ENCODE data around the gene ZNF597.

Gene ZNF597

GRCh38 chr16:3457434-3458252 is 14.3 kb upstream of the ZNF597 start:
- H2AFZ ChIP-seq (ENCODE audit: low read length) = peak overlapping the region; percentile 95

GRCh38 chr16:3454631-3455147 is 11.4 kb upstream of the ZNF597 start:
- Histone ChIP-seq H3K4me3 (ENCODE audit: low read length) (no peak overlapping the region), H3K79me2 (ENCODE audit: low read length) (peaks cover 19% of the 10 kb centered on the region), H3K27me3 (replicated peaks; ENCODE audit: insufficient read depth, low read length) (no peaks in the 10 kb centered on the region), H3K9ac (ENCODE audit: low read length) (no peak overlapping the region), H3F3A (ENCODE audit: insufficient read depth, low read length) (peaks cover 14% of the 10 kb centered on the region), H3K9me2 (replicated peaks; ENCODE audit: insufficient read depth, low read length) (no peaks in the 10 kb centered on the region), H4K20me1 (ENCODE audit: insufficient read depth, low read length) (no peaks in the 10 kb centered on the region), H3K4me1 (ENCODE audit: low read length) (peaks cover 8% of the 10 kb centered on the region), H3K27ac (ENCODE audit: low read length) (no peak overlapping the region), H3K4me2 (ENCODE audit: low read depth, low read length) (no peak overlapping the region), H3K9me3 (replicated peaks; ENCODE audit: insufficient read depth, low read length) (no peaks in the 10 kb centered on the region), H3K36me3 (replicated peaks; ENCODE audit: insufficient read depth, low read length) (no peaks in the 10 kb centered on the region), H2AFZ (ENCODE audit: low read length) (no peak overlapping the region)
- TF ChIP-seq EZH2 (optimal IDR thresholded peaks at IDR 0.05; ENCODE audit: low read depth, low read length) (no peak), CTCF (IDR thresholded peaks at IDR 0.05; ENCODE audit: low read length) (no peak), EZH2phosphoT487 (IDR thresholded peaks at IDR 0.05; ENCODE audit: low read length) (no peak)
- DNase-seq = no peak

More at GRCh38 chr16:3457434-3458252, 14.3 kb upstream of the ZNF597 start:
- no peak for TF ChIP-seq EZH2 (optimal IDR thresholded peaks at IDR 0.05; ENCODE audit: low read depth, low read length)
- TF ChIP-seq EZH2phosphoT487 (IDR thresholded peaks at IDR 0.05; ENCODE audit: low read length) = no peak
- peak; percentile 25 for TF ChIP-seq CTCF (IDR thresholded peaks at IDR 0.05; ENCODE audit: low read length)
- Histone ChIP-seq H3K4me2 (ENCODE audit: low read depth, low read length) (peak overlapping the region; percentile 82), H3K4me3 (ENCODE audit: low read length) (peak overlapping the region; percentile 96), H3K9me3 (replicated peaks; ENCODE audit: insufficient read depth, low read length) (no peaks in the 10 kb centered on the region), H4K20me1 (ENCODE audit: insufficient read depth, low read length) (no peaks in the 10 kb centered on the region), H3K27ac (ENCODE audit: low read length) (peak overlapping the region; percentile 74), H3K36me3 (replicated peaks; ENCODE audit: insufficient read depth, low read length) (no peaks in the 10 kb centered on the region), H3K79me2 (ENCODE audit: low read length) (peaks cover 48% of the 10 kb centered on the region), H3K9me2 (replicated peaks; ENCODE audit: insufficient read depth, low read length) (no peaks in the 10 kb centered on the region), H3K4me1 (ENCODE audit: low read length) (peaks cover 22% of the 10 kb centered on the region), H3F3A (ENCODE audit: insufficient read depth, low read length) (peaks cover 20% of the 10 kb centered on the region), H3K27me3 (replicated peaks; ENCODE audit: insufficient read depth, low read length) (no peaks in the 10 kb centered on the region), H3K9ac (ENCODE audit: low read length) (peak overlapping the region; percentile 90)
- DNase-seq = peak; percentile 90

- Histone ChIP-seq H3K4me3 (ENCODE audit: low read length) (no peak overlapping the region), H2AFZ (ENCODE audit: low read length) (no peak overlapping the region), H3K4me1 (ENCODE audit: low read length) (peaks cover 3% of the 10 kb centered on the region), H3F3A (ENCODE audit: insufficient read depth, low read length) (peaks cover 8% of the 10 kb centered on the region), H3K4me2 (ENCODE audit: low read depth, low read length) (no peak overlapping the region), H3K9me2 (replicated peaks; ENCODE audit: insufficient read depth, low read length) (no peaks in the 10 kb centered on the region), H3K9ac (ENCODE audit: low read length) (no peak overlapping the region), H3K9me3 (replicated peaks; ENCODE audit: insufficient read depth, low read length) (no peaks in the 10 kb centered on the region), H3K79me2 (ENCODE audit: low read length) (peaks cover 13% of the 10 kb centered on the region), H3K36me3 (replicated peaks; ENCODE audit: insufficient read depth, low read length) (no peaks in the 10 kb centered on the region), H3K27ac (ENCODE audit: low read length) (no peak overlapping the region), H3K27me3 (replicated peaks; ENCODE audit: insufficient read depth, low read length) (no peaks in the 10 kb centered on the region), H4K20me1 (ENCODE audit: insufficient read depth, low read length) (no peaks in the 10 kb centered on the region)
- TF ChIP-seq EZH2 (optimal IDR thresholded peaks at IDR 0.05; ENCODE audit: low read depth, low read length) = no peak
- no peak for TF ChIP-seq EZH2phosphoT487 (IDR thresholded peaks at IDR 0.05; ENCODE audit: low read length)
- TF ChIP-seq CTCF (IDR thresholded peaks at IDR 0.05; ENCODE audit: low read length) = no peak
- no peak for DNase-seq
These were observed 10.8 kb upstream of the ZNF597 start for GRCh38 chr16:3454093-3454492.
